Liver (tissue), 3 donors: ENCODE results near the gene FBP2.
A peak's percentile ranks its signal among the peaks of the same experiment; 100 is the strongest.

ENCODE experiments used
- SP1 ChIP-seq: IDR thresholded peaks from 2 replicates; pipeline ENCODE4 v1.6.1; 2018; ENCODE audit warnings: antibody characterized with exemption, mild to moderate bottlenecking
- TF ChIP-seq, protein P1 (sequence below): fragments of 150-350 bp; IDR thresholded peaks from 2 replicates; pipeline ENCODE4 v1.5.1; 2017; ENCODE audit warnings: improper control_type of control experiment, low read depth, low read length; ENCODE audit not compliant: missing input control
- donor health status: healthy.
- donor health status: healthy.

DNA sequence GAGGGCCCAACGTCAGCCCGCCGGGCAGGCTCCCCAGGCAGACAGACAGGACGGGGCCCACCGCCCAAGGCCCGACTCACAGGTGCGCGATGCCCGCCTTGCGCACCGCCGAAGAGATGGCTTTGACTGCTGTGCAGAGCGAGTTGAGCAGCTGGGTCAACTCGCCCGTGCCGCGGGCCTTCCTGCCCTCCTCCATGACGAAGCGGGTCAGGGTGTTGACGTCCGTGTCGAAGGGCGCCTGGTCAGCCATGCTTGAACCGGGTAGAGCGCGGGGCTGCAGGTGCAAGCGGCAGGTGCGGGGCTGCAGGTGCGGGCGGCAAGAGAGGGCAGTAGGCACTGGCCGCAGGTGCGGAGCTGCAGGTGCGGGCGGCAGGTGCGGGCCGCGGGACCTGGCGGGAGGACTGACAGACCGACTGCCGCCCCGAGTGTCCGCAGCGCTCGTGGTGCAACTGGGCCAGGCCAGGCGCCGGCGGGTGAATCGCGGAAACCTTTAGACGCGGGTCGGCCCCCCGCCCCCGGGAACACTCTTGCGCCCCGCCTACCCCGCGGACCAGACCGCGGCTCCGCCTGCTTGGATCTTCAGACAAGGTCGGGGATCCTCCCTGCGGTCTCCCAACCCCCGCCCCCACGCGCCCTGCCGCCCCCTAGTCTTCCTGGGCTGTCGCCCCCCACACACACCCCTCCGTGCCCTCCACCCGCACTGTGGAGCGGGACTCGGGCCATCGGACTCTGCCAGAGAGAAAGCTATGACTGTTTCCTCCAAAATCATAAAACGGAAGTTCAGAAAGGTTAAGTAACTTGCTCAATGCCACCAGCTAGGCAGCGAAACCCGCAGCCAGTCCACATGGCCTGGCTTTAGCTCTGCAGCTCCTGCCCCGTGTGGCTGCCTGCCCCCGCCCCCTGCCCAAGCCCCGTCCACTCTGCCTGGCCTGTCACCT, 45.7 kb upstream of the FBP2 start, which contains the start of gene FBP1:
- TF ChIP-seq, protein P1, sequence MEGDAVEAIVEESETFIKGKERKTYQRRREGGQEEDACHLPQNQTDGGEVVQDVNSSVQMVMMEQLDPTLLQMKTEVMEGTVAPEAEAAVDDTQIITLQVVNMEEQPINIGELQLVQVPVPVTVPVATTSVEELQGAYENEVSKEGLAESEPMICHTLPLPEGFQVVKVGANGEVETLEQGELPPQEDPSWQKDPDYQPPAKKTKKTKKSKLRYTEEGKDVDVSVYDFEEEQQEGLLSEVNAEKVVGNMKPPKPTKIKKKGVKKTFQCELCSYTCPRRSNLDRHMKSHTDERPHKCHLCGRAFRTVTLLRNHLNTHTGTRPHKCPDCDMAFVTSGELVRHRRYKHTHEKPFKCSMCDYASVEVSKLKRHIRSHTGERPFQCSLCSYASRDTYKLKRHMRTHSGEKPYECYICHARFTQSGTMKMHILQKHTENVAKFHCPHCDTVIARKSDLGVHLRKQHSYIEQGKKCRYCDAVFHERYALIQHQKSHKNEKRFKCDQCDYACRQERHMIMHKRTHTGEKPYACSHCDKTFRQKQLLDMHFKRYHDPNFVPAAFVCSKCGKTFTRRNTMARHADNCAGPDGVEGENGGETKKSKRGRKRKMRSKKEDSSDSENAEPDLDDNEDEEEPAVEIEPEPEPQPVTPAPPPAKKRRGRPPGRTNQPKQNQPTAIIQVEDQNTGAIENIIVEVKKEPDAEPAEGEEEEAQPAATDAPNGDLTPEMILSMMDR, result no peak
- peak; percentile 75 for TF ChIP-seq SP1
